GM23338 (cell line): ENCODE data around the gene SETBP1. TPM values are rescaled to one million over a fixed set of nuclear protein-coding genes. Genes with fewer than 3 reads are reported as not detected.

Experiments used
- ATAC-seq: fragments of 200-7000 bp; cut with Tn5 transposase; 3 replicates; pipeline ENCODE4 v1.9.1; 2020
- DNase-seq: peaks from one replicate; pipeline ENCODE4 v3.0.0-alpha.2; 2015; ENCODE audit warnings: low spot score
- H2AFZ ChIP-seq: fragments of 200-600 bp; sonication (generic); 2 replicates; pipeline ENCODE4 v1.8.0; 2016; ENCODE audit warnings: antibody characterized with exemption, mild to moderate bottlenecking, moderate library complexity
- H3F3A ChIP-seq: fragments of 200-600 bp; sonication (generic); replicated peaks from 2 replicates; pipeline ENCODE4 v1.8.0; 2017; ENCODE audit warnings: antibody characterized with exemption, mixed run types, low read depth
- H3K27ac ChIP-seq: fragments of 200-600 bp; sonication (generic); 2 replicates; pipeline ENCODE4 v1.6.1; 2016; ENCODE audit warnings: low read depth
- H3K27me3 ChIP-seq: fragments of 200-600 bp; sonication (generic); 2 replicates; pipeline ENCODE4 v1.8.0; 2016; ENCODE audit warnings: mild to moderate bottlenecking, mixed run types, moderate library complexity; ENCODE audit not compliant: insufficient read depth
- H3K36me3 ChIP-seq: fragments of 200-600 bp; sonication (generic); 2 replicates; pipeline ENCODE4 v1.8.0; 2016; ENCODE audit warnings: mild to moderate bottlenecking; ENCODE audit not compliant: insufficient read depth
- H3K4me1 ChIP-seq: fragments of 200-600 bp; sonication (generic); 2 replicates; pipeline ENCODE4 v1.8.0; 2016; ENCODE audit warnings: mild to moderate bottlenecking, moderate library complexity; ENCODE audit not compliant: insufficient read depth
- H3K4me2 ChIP-seq: fragments of 200-600 bp; sonication (generic); 2 replicates; pipeline ENCODE4 v1.7.1; 2017; ENCODE audit warnings: mixed run types
- H3K4me3 ChIP-seq: fragments of 200-600 bp; sonication (generic); 2 replicates; pipeline ENCODE4 v1.6.1; 2016; ENCODE audit warnings: mixed run types
- H3K79me2 ChIP-seq: fragments of 200-600 bp; sonication (generic); replicated peaks from 2 replicates; pipeline ENCODE4 v1.8.0; 2017; ENCODE audit warnings: mild to moderate bottlenecking; ENCODE audit not compliant: insufficient read depth
- H3K9me2 ChIP-seq: fragments of 200-600 bp; sonication (generic); 2 replicates; pipeline ENCODE4 v1.8.0; 2017; ENCODE audit not compliant: insufficient read depth
- H4K20me1 ChIP-seq: fragments of 200-600 bp; sonication (generic); replicated peaks from 2 replicates; pipeline ENCODE4 v1.8.0; 2017; ENCODE audit warnings: mild to moderate bottlenecking; ENCODE audit not compliant: insufficient read depth
- H3K27ac Mint-ChIP-seq: 2 replicates; pipeline ENCODE4 v1.8.0; 2020; ENCODE audit warnings: inconsistent platforms, mild to moderate bottlenecking, moderate library complexity, mixed read lengths
- H3K27me3 Mint-ChIP-seq: 3 replicates; pipeline ENCODE4 v1.8.0; 2022; ENCODE audit warnings: low read depth, mild to moderate bottlenecking, moderate library complexity, mixed read lengths, inconsistent platforms; ENCODE audit not compliant: insufficient read depth, poor library complexity
- H3K36me3 Mint-ChIP-seq: 3 replicates; pipeline ENCODE4 v1.8.0; 2021; ENCODE audit warnings: low read depth, mild to moderate bottlenecking, inconsistent platforms, moderate library complexity, mixed read lengths
- H3K4me1 Mint-ChIP-seq: 3 replicates; pipeline ENCODE4 v1.8.0; 2020; ENCODE audit warnings: mild to moderate bottlenecking, inconsistent platforms, mixed read lengths
- H3K4me3 Mint-ChIP-seq: 3 replicates; pipeline ENCODE4 v1.8.0; 2021; ENCODE audit warnings: moderate library complexity, mild to moderate bottlenecking, inconsistent platforms, mixed read lengths
- H3K9me3 Mint-ChIP-seq: 3 replicates; pipeline ENCODE4 v1.8.0; 2020; ENCODE audit warnings: moderate library complexity, mild to moderate bottlenecking, inconsistent platforms, mixed read lengths
- CREB1 ChIP-seq: fragments of 250-450 bp; sonication (Bioruptor Pico); IDR thresholded peaks from 2 replicates; pipeline ENCODE4 v1.5.0; 2020; ENCODE audit warnings: low read depth, mild to moderate bottlenecking, moderate library complexity
- EZH2 ChIP-seq: fragments of 200-600 bp; sonication (generic); IDR thresholded peaks from one replicate; pipeline ENCODE4 v1.8.0; 2017; ENCODE audit warnings: antibody characterized with exemption, mild to moderate bottlenecking, low read depth; ENCODE audit not compliant: unreplicated experiment
- EZH2phosphoT487 ChIP-seq: fragments of 200-600 bp; sonication (generic); IDR thresholded peaks from one replicate; pipeline ENCODE4 v1.8.1; 2018; ENCODE audit warnings: antibody characterized with exemption; ENCODE audit not compliant: unreplicated experiment
- JUNB ChIP-seq: IDR thresholded peaks from one replicate; pipeline ENCODE4 v1.6.1; 2016; ENCODE audit warnings: antibody characterized with exemption; ENCODE audit not compliant: unreplicated experiment
- NANOG ChIP-seq: IDR thresholded peaks from 2 replicates; pipeline ENCODE4 v1.6.1; 2016; ENCODE audit warnings: antibody characterized with exemption, borderline replicate concordance
- POLR2AphosphoS5 ChIP-seq: IDR thresholded peaks from 2 replicates; pipeline ENCODE4 v1.6.1; 2016; ENCODE audit warnings: antibody characterized with exemption, low read depth
- STAT1 ChIP-seq: IDR thresholded peaks from one replicate; pipeline ENCODE4 v1.6.1; 2016; ENCODE audit warnings: antibody characterized with exemption; ENCODE audit not compliant: unreplicated experiment
- ZNF114 ChIP-seq: fragments of 250-450 bp; sonication (Bioruptor Pico); IDR thresholded peaks from 2 replicates; pipeline ENCODE4 v1.5.0; 2020; ENCODE audit warnings: mild to moderate bottlenecking, moderate library complexity
- ZNF331 ChIP-seq: fragments of 250-450 bp; sonication (Bioruptor Pico); IDR thresholded peaks from 2 replicates; pipeline ENCODE4 v1.5.0; 2020; ENCODE audit warnings: low read depth, mild to moderate bottlenecking, moderate library complexity
- ZNF462 ChIP-seq: fragments of 250-450 bp; sonication (Bioruptor Pico); IDR thresholded peaks from 2 replicates; pipeline ENCODE4 v1.5.0; 2020; ENCODE audit warnings: mild to moderate bottlenecking, moderate library complexity
- polyA plus RNA-seq: library from polyadenylated mRNA; unstranded; fragments of >200 nt; fragmentation: Nextera tagmentation; extraction: Ambion mirVana; gene quantifications from 2 replicates; pipeline ENCODE4 v1.2.1, GENCODE V29; 2016
- total RNA-seq: library from RNA; depleted of rRNA; stranded (reverse); fragments of >200 nt; shearing (Covaris generic); gene quantifications from 2 replicates; pipeline ENCODE4 v1.2.3, GENCODE V29; 2014
- TF ChIP-seq, protein P1 (sequence below): IDR thresholded peaks from one replicate; pipeline ENCODE4 v1.6.1; 2018; ENCODE audit warnings: antibody characterized with exemption; ENCODE audit not compliant: unreplicated experiment
- TF ChIP-seq, protein P2 (sequence below): IDR thresholded peaks from 2 replicates; pipeline ENCODE4 v1.6.1; 2016; ENCODE audit warnings: antibody characterized with exemption
- TF ChIP-seq, protein P3 (sequence below), 2 experiments: fragments of 200-600 bp in 1 of 2; sonication (generic) in 1 of 2; conservative IDR thresholded peaks; 2 replicates each; pipeline versions ENCODE4 v1.5.1 to v1.6.1; 2016 to 2017; ENCODE audit warnings: antibody characterized with exemption in 2 of 2, low read depth in 2 of 2, mild to moderate bottlenecking in 2 of 2, moderate library complexity in 1 of 2

SETBP1 gene
- total and polyA plus RNA-seq, 2 experiments from 2014 or later = 1.6 to 5.5 TPM

- H3K27ac Mint-ChIP-seq = no peak overlapping the region
Observed at GRCh38 chr18:44713435-44713834, 32.7 kb downstream of the SETBP1 start.

More at GRCh38 chr18:44713435-44713834, 32.7 kb downstream of the SETBP1 start:
- no peak for TF ChIP-seq JUNB
- TF ChIP-seq POLR2AphosphoS5 = no peak
- no peak for TF ChIP-seq NANOG
- TF ChIP-seq CREB1 (CRISPR knock-in tag) = no peak
- no peak for TF ChIP-seq ZNF331
- TF ChIP-seq ZNF462 (CRISPR knock-in tag) = no peak
- TF ChIP-seq, protein P1, sequence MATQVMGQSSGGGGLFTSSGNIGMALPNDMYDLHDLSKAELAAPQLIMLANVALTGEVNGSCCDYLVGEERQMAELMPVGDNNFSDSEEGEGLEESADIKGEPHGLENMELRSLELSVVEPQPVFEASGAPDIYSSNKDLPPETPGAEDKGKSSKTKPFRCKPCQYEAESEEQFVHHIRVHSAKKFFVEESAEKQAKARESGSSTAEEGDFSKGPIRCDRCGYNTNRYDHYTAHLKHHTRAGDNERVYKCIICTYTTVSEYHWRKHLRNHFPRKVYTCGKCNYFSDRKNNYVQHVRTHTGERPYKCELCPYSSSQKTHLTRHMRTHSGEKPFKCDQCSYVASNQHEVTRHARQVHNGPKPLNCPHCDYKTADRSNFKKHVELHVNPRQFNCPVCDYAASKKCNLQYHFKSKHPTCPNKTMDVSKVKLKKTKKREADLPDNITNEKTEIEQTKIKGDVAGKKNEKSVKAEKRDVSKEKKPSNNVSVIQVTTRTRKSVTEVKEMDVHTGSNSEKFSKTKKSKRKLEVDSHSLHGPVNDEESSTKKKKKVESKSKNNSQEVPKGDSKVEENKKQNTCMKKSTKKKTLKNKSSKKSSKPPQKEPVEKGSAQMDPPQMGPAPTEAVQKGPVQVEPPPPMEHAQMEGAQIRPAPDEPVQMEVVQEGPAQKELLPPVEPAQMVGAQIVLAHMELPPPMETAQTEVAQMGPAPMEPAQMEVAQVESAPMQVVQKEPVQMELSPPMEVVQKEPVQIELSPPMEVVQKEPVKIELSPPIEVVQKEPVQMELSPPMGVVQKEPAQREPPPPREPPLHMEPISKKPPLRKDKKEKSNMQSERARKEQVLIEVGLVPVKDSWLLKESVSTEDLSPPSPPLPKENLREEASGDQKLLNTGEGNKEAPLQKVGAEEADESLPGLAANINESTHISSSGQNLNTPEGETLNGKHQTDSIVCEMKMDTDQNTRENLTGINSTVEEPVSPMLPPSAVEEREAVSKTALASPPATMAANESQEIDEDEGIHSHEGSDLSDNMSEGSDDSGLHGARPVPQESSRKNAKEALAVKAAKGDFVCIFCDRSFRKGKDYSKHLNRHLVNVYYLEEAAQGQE = no peak
- TF ChIP-seq STAT1 = no peak
- no peak for TF ChIP-seq EZH2phosphoT487
- TF ChIP-seq, protein P2, sequence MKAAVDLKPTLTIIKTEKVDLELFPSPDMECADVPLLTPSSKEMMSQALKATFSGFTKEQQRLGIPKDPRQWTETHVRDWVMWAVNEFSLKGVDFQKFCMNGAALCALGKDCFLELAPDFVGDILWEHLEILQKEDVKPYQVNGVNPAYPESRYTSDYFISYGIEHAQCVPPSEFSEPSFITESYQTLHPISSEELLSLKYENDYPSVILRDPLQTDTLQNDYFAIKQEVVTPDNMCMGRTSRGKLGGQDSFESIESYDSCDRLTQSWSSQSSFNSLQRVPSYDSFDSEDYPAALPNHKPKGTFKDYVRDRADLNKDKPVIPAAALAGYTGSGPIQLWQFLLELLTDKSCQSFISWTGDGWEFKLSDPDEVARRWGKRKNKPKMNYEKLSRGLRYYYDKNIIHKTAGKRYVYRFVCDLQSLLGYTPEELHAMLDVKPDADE = no peak
- TF ChIP-seq, protein P3, sequence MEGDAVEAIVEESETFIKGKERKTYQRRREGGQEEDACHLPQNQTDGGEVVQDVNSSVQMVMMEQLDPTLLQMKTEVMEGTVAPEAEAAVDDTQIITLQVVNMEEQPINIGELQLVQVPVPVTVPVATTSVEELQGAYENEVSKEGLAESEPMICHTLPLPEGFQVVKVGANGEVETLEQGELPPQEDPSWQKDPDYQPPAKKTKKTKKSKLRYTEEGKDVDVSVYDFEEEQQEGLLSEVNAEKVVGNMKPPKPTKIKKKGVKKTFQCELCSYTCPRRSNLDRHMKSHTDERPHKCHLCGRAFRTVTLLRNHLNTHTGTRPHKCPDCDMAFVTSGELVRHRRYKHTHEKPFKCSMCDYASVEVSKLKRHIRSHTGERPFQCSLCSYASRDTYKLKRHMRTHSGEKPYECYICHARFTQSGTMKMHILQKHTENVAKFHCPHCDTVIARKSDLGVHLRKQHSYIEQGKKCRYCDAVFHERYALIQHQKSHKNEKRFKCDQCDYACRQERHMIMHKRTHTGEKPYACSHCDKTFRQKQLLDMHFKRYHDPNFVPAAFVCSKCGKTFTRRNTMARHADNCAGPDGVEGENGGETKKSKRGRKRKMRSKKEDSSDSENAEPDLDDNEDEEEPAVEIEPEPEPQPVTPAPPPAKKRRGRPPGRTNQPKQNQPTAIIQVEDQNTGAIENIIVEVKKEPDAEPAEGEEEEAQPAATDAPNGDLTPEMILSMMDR (conservative IDR thresholded peaks at IDR 0.05; ENCODE audit: low read depth in 2 of 2) = no peak
- no peak for TF ChIP-seq ZNF114 (CRISPR knock-in tag)
- TF ChIP-seq EZH2 = no peak
- Histone ChIP-seq H2AFZ (no peak overlapping the region), H3K79me2 (no peaks in the 10 kb centered on the region), H3K27ac (no peak overlapping the region), H3K4me3 (no peak overlapping the region), H3K4me2 (no peak overlapping the region), H3K9me2 (peaks cover 3% of the 10 kb centered on the region; the same call in 1 of the 2 replicates), H3K4me1 (peaks cover 28% of the 10 kb centered on the region), H4K20me1 (no peaks in the 10 kb centered on the region; the same call in 1 of the 2 replicates), H3K27me3 (no peaks in the 10 kb centered on the region), H3K36me3 (no peaks in the 10 kb centered on the region), H3F3A (no peaks in the 10 kb centered on the region)
- no peak for DNase-seq
- H3K4me3 Mint-ChIP-seq = no peak overlapping the region
- no peak for ATAC-seq
- H3K36me3 Mint-ChIP-seq = peaks cover 13% of the 10 kb centered on the region
- no peaks in the 10 kb centered on the region for H3K9me3 Mint-ChIP-seq
- H3K4me1 Mint-ChIP-seq = peaks cover 37% of the 10 kb centered on the region
- peaks cover 4% of the 10 kb centered on the region for H3K27me3 Mint-ChIP-seq
